AG09319 (cell line): ENCODE measurements around the gene HOXC4.
"Not testable (repeated sequence)": the region's sequence is repeated elsewhere in the genome, so short reads cannot be mapped to it uniquely, and the experiment has no call there.

Source experiments
- DNase-seq: peaks from one replicate; pipeline ENCODE4 v3.0.0-alpha.2; 2010; ENCODE audit warnings: low read depth; ENCODE audit errors: extremely low read depth
- TF ChIP-seq, protein P1 (sequence below): IDR thresholded peaks from 2 replicates; pipeline ENCODE4 v1.5.1; 2011; ENCODE audit warnings: low read depth, mild to moderate bottlenecking, inconsistent platforms, low read length, moderate library complexity

HOXC4 gene

DNA sequence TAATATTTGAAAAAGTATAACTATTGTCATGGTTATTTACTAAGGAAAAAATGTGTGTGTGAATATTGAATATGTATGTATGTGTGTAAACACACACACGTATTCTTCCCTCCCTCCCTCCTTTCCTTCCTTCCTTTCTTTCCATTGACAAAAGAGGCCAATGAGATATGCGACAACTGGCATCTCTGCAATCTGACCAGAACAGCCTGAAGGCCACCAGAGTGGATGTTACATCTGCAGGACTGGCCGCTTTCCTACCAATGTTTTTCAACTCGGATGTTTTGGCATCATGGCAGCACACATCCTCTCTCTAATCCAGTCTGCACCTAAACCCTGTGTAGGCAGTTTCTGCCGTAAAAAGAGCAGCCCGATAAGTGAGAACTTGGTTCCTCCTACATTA lies 20.7 kb downstream of the HOXC4 start:
- TF ChIP-seq, protein P1, sequence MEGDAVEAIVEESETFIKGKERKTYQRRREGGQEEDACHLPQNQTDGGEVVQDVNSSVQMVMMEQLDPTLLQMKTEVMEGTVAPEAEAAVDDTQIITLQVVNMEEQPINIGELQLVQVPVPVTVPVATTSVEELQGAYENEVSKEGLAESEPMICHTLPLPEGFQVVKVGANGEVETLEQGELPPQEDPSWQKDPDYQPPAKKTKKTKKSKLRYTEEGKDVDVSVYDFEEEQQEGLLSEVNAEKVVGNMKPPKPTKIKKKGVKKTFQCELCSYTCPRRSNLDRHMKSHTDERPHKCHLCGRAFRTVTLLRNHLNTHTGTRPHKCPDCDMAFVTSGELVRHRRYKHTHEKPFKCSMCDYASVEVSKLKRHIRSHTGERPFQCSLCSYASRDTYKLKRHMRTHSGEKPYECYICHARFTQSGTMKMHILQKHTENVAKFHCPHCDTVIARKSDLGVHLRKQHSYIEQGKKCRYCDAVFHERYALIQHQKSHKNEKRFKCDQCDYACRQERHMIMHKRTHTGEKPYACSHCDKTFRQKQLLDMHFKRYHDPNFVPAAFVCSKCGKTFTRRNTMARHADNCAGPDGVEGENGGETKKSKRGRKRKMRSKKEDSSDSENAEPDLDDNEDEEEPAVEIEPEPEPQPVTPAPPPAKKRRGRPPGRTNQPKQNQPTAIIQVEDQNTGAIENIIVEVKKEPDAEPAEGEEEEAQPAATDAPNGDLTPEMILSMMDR = no peak
- DNase-seq = no peak

DNA sequence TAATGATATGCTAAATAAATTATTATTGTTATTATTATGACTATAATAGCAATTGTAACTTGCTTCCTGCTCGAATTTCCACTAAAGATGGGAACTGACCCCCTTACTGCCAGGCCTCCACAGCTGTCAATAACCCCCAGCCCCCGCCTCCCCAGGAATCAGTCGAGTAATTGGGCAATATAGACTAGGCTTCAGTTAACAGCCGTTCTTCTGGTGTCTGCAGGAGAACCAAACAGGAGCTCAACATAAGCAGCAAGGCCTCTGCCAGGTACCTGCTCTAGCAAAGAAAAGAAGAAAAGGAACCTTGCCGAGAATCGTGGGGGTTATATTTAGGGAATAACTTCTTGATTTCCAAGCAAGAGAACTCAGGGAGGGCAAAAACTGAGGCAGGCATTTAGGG lies 21.8 kb downstream of the HOXC4 start:
- no peak for DNase-seq

GRCh38 chr12:54075974-54076373 lies 22.3 kb downstream of the HOXC4 start:
- no peak for DNase-seq
- TF ChIP-seq, protein P1 = no peak

More for the DNA sequence above, 21.8 kb downstream of the HOXC4 start:
- TF ChIP-seq, protein P1 = no peak

DNA sequence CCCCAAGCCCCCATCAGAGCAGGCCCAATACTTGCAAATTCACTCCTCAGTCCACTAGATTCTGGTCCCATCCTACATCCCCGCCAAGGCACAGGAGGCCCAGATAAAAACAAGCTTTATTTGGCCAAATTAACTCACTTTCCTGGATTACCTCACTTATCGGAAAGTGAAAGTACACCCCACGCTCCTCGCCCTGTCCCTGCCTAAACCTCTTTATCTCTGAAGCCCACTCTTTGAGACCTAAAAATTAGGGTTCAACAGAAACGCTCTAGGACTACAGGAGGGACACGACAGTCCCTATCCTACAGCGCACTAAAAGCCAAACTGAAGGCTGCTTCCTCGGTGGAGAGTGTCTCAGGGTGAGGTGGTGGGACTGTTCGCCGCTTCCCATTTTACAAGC lies 24.2 kb downstream of the HOXC4 start:
- not testable (repeated sequence) for DNase-seq

DNA sequence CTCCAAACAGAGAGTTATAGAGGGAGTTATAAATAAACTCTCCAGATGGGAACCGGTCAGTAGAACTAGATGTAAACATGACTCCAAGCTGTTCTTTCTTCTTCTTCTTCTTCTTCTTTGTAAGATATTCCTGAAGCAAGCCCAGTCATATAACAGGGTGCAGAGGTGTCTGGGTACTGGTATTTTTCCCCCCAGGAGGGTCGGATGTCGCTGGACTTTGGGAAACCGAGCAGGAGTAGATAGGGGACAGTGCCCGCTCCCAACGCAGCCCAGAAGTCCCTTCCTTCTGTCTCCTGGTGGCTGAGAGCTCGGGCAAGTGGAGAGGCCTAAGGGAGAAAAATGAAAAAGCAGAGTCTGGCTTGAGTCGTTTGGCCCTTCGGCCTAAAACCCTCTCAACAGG lies 25.5 kb downstream of the HOXC4 start:
- not testable (repeated sequence) for DNase-seq

DNA sequence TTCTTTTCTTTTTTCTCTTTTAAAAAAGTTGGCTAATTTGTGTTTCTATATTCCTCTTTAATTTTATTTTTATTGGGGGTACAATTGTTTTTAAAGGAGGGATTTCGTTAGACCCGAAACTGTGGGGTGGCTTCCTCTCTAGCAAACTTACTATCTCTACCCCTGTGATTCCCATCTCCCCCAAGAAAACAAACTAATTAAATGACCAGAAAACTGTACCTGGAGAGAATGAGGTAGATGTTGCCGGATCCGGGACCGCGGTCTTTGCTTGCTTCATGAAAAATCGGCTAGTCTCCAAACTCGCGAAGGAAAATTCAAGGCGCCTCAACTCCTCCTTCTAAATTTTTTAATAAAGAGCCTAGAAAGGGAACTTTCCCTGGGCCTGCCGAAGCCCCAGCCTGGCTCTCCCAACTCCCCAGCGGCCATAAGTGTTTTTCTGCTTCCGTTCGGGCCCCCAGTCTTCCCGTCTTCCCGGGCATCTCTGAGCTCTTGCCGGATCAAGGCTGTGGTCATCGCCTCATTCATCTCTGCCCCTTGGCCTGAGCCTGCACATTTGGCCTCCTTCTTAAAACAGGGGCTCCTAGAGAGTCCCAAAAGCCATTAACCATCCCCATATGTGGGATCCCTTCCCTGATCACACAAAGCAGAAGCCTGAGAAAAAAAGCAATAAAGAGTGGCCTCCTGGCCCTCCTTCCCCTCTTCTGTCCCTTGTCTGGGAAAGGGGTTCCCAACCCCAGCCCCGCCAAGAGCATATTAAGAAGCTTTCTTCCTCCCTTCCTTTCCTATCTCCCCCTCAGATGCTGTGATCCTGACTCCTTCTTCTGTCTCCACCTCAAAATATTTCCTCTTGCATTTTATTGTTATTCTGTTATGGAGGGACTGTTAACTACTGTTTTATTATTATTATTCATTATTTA lies 26.6 kb downstream of the HOXC4 start:
- DNase-seq = not testable (repeated sequence)

DNA sequence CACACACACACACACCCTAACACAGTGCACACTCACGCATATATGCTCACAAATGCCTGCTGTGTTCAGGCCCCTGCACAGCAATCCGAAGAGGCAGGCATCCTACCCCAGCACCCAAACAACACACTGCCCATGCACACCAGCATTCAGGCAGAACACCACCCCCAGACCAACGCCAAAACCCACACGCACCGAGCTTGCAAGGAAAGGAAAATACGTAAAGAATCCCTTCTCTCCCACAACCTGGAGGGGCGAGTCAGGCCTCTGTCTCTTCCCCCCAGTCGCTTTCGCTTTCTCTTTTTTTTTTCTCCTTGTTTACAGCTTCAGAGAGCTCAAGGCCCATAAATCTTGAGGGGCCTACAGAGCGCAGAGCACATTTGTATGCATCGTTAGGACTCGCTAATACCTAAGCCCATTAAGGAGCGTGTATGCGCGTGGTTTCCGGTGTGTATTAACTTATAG lies 27.4 kb downstream of the HOXC4 start:
- not testable (repeated sequence) for DNase-seq

GRCh38 chr12:54081581-54082396 lies 28.2 kb downstream of the HOXC4 start:
- not testable (repeated sequence) for DNase-seq

DNA sequence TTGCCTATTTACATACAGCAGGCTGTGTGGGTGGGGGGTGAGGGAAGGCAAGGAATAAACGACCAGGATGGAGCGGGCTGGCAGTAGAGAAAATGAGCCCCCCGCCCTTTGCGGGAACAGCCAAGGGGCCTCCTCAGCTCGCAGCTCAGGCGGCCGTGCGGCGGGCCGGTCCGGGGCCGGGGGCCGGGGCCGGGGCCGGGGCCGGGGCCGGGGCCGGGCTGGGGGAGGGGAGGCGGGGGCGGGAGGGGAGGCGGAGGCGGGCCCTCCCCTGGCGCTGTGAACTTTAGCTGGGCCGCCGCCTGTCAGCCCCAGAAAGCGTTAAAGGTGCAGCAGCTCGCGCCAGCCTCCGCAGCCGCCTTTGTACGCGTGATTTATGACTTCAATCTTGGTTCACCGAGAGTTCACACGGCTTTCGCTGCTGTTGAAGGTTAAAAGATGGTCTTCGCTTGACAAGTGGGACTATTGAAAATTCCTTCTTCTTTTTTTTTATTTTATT lies 28.8 kb downstream of the HOXC4 start:
- DNase-seq = no peak
- TF ChIP-seq, protein P1 = no peak

DNA sequence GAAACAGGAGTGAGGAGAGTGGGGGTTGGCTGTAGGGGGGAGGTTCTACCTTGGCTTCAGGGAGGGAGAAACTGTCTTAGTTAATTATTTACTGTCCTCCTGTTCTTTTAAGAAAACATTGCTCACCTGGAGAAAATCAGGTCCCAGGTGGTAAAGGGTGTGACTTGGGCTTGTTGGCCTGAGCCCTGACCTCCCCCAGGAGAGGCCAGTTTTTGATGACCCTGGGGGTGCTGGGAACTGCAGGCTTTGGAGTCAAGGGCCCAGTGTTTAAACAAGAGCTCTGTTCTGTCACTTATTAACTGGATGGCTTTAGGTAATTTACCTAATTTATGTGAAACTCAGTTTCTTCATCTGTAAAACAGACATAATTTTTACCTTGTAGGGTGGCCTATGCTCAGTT lies 34.4 kb downstream of the HOXC4 start:
- not testable (repeated sequence) for DNase-seq

DNA sequence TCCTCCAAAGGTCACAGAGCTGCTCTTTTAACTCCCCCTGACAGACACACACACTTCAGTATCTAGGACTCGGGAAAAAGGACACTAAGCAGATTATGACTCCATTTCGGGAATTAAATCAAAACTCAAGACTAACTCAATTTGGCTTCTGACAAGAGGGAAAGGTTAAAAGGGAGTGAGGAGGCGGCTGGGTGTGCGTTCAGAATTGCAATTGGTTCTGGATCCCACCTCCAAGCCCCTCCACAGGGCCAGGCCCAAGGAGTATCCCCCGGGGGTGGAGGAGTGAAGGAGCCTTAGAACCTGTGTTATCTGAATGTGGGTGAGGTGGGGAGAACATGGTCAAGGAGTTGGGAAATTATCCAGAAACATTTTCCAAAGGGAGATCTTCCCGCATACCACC lies 35.8 kb downstream of the HOXC4 start:
- not testable (repeated sequence) for DNase-seq

DNA sequence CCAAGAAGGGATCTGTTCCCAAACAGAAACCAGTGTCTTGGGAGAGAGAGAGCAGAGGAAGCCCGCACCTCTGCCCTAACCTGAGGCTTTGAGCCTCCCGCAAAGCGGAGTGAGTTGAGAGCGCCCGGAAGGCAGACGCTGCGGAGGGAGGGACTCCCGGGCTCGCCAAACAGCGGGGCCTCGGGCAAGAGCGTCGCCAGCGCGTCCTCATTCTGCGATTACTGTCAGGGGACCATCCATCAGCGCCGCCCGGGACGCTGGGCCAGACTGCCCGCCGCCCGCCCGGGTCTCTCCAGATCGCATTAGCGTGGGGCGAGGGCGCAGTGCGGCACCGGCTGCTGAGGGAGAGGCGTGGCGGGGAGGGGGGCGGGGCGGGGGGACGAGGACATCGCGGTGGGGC lies 36.7 kb downstream of the HOXC4 start:
- DNase-seq = not testable (repeated sequence)

GRCh38 chr12:54092943-54093342 lies 39.3 kb downstream of the HOXC4 start:
- DNase-seq = not testable (repeated sequence)

DNA sequence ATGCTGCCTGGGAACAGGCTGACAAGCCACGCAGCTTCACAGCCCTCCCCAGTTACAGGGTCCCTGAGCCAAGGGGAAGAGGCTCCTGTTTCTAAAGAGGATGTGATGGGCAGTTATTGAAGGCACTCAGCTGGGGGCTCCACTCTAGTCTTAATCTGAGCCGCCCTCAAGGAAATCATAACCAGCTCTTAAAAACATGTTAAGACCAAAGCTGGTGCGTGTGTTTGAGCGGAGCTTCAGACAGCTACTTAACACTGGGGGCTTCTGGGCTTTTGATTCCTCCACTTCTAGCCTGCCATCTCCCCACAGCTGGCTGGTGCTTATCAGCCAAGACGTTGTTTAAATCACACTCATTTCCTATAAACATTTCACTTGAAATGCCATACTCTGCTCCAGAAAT lies 42.3 kb downstream of the HOXC4 start:
- not testable (repeated sequence) for DNase-seq

DNA sequence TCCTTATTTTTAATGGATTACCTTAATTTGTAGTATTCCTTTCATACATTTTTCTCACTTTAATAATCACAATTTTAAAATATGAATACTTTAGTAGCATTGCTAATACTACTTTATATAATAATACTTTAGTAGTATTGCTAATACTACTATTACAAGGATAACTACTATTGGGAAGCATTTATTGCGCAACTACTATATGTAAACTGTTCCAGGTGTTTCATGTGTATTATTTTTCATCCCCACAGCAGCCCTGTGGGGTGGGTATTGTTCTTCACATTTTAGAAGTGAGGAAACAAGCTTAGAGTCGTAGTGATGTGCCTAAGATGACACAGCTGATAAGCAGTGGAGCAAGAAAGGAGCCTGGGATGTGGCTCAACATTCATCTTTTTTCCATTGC lies 45.0 kb downstream of the HOXC4 start:
- not testable (repeated sequence) for DNase-seq
